Mesenchymal stem cell (in vitro differentiated cells and primary cell): ENCODE data around the gene SEMA3D.
"Not testable (repeated sequence)": the region's sequence is repeated elsewhere in the genome, so short reads cannot be mapped to it uniquely, and the experiment has no call there.

Experiments used
- DNase-seq: peaks from one replicate; pipeline ENCODE4 v3.0.0-alpha.2; 2013
- H2AFZ ChIP-seq: one replicate; pipeline ENCODE4 v1.6.1; 2013; ENCODE audit warnings: low read depth, mild to moderate bottlenecking, control low read depth, inconsistent platforms, low read length, moderate library complexity
- H2AK5ac ChIP-seq: 2 replicates; pipeline ENCODE4 v1.6.1; 2013; ENCODE audit warnings: low read length, moderate library complexity, mild to moderate bottlenecking, inconsistent platforms; ENCODE audit not compliant: severe bottlenecking
- H2BK120ac ChIP-seq: one replicate; pipeline ENCODE4 v1.6.1; 2013; ENCODE audit warnings: low read depth, mild to moderate bottlenecking, inconsistent platforms, low read length, moderate library complexity
- H2BK12ac ChIP-seq, 2 experiments: one replicate each; pipeline ENCODE4 v1.6.1; 2013; ENCODE audit warnings: inconsistent platforms in 2 of 2, low read length in 2 of 2, mild to moderate bottlenecking in 2 of 2, moderate library complexity in 2 of 2, control low read depth in 1 of 2
- H2BK15ac ChIP-seq: one replicate; pipeline ENCODE4 v1.6.1; 2013; ENCODE audit warnings: mild to moderate bottlenecking, low read depth, inconsistent platforms; ENCODE audit not compliant: poor library complexity, severe bottlenecking
- H2BK5ac ChIP-seq: 2 replicates; pipeline ENCODE4 v1.6.1; 2013; ENCODE audit warnings: low read depth, mild to moderate bottlenecking, low read length, control low read depth, inconsistent platforms; ENCODE audit not compliant: poor library complexity, severe bottlenecking
- H3K14ac ChIP-seq, 2 experiments: one replicate each; pipeline ENCODE4 v1.6.1; 2013; ENCODE audit warnings: inconsistent platforms in 2 of 2, low read length in 2 of 2, control low read depth in 1 of 2, mild to moderate bottlenecking in 1 of 2, moderate library complexity in 1 of 2
- H3K18ac ChIP-seq, 2 experiments: one replicate each; pipeline ENCODE4 v1.6.1; 2013; ENCODE audit warnings: inconsistent platforms in 2 of 2, low read length in 2 of 2, control low read depth in 1 of 2, low read depth in 1 of 2, mild to moderate bottlenecking in 1 of 2
- H3K23ac ChIP-seq, 2 experiments: one replicate each; pipeline ENCODE4 v1.6.1; 2013; ENCODE audit warnings: inconsistent platforms in 2 of 2, low read length in 2 of 2, mild to moderate bottlenecking in 2 of 2, moderate library complexity in 2 of 2, control low read depth in 1 of 2
- H3K27ac ChIP-seq: 2 replicates; pipeline ENCODE4 v1.5.1; 2013; ENCODE audit warnings: mild to moderate bottlenecking, moderate library complexity, low read length, control low read depth, inconsistent platforms; ENCODE audit not compliant: poor library complexity, severe bottlenecking
- H3K27me3 ChIP-seq, 2 experiments: 2 replicates each; pipeline versions ENCODE4 v1.6.1 to v1.7.0; 2013; ENCODE audit warnings: low read length in 2 of 2, mild to moderate bottlenecking in 2 of 2, moderate library complexity in 2 of 2, control low read depth in 1 of 2, inconsistent platforms in 1 of 2; ENCODE audit not compliant: control insufficient read depth in 1 of 2, insufficient read depth in 1 of 2
- H3K36me3 ChIP-seq, 2 experiments: 2 replicates each; pipeline versions ENCODE4 v1.6.1 to v1.7.0; 2013; ENCODE audit warnings: low read length in 2 of 2, control low read depth in 1 of 2, inconsistent platforms in 1 of 2, low read depth in 1 of 2, mild to moderate bottlenecking in 1 of 2; ENCODE audit not compliant: insufficient read depth in 2 of 2, control insufficient read depth in 1 of 2
- H3K4ac ChIP-seq, 2 experiments: one replicate each; pipeline ENCODE4 v1.6.1; 2013; ENCODE audit warnings: inconsistent platforms in 2 of 2, low read length in 2 of 2, mild to moderate bottlenecking in 2 of 2, moderate library complexity in 2 of 2, control low read depth in 1 of 2, low read depth in 1 of 2
- H3K4me1 ChIP-seq: 2 replicates; pipeline ENCODE4 v1.6.1; 2013; ENCODE audit warnings: low read depth, low read length, control low read depth; ENCODE audit not compliant: control insufficient read depth, insufficient read depth
- H3K4me2 ChIP-seq: 2 replicates; pipeline ENCODE4 v1.6.1; 2013; ENCODE audit warnings: low read length, mild to moderate bottlenecking, inconsistent platforms; ENCODE audit not compliant: poor library complexity, severe bottlenecking
- H3K4me3 ChIP-seq, 2 experiments: 2 replicates each; pipeline versions ENCODE4 v1.5.1 to v1.7.0; 2013; ENCODE audit warnings: low read length in 2 of 2, mild to moderate bottlenecking in 2 of 2, control low read depth in 1 of 2, low read depth in 1 of 2; ENCODE audit not compliant: insufficient read depth in 1 of 2
- H3K79me1 ChIP-seq: replicated peaks from 2 replicates; pipeline ENCODE4 v1.6.1; 2013; ENCODE audit warnings: mild to moderate bottlenecking, control low read depth, low read length, inconsistent platforms; ENCODE audit not compliant: poor library complexity, severe bottlenecking
- H3K9ac ChIP-seq: 2 replicates; pipeline ENCODE4 v1.7.0; 2013; ENCODE audit warnings: mild to moderate bottlenecking, low read length, moderate library complexity
- H3K9me3 ChIP-seq: 2 replicates; pipeline ENCODE4 v1.7.0; 2013; ENCODE audit warnings: mild to moderate bottlenecking, low read length; ENCODE audit not compliant: control insufficient read depth
- H4K8ac ChIP-seq: one replicate; pipeline ENCODE4 v1.6.1; 2013; ENCODE audit warnings: inconsistent platforms, mild to moderate bottlenecking, low read length, moderate library complexity
- H4K91ac ChIP-seq: one replicate; pipeline ENCODE4 v1.6.1; 2013; ENCODE audit warnings: mild to moderate bottlenecking, low read length, inconsistent platforms
- WGBS: methylation state at CpG from one replicate; pipeline ENCODE4 v1.1.7; 2013; ENCODE audit warnings: mixed read lengths; 5-methylcytosine and 5-hydroxymethylcytosine counted together

Gene SEMA3D

DNA sequence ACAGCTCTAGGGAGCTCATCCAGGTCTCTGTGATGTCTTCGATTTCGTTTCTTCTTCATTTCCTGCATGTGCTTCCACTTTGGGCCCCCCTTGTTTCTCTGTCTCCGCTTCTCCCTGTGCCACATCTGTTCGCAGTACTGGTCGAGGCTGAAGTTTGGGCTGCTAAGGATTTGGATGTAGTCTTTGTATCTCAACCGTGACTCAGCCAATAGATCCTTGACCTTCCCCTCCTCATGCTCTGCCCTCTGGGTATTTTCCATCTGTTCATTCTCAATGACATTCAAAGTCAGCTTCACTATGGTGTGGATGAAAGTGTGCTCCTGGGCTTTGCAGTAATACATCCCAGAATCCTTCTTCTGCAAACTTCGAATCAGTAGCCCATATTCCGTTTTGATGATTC is 187.4 kb downstream of the SEMA3D start:
- H3K4me1 ChIP-seq = peaks cover 2% of the 10 kb centered on the region
- no peaks in the 10 kb centered on the region for H3K79me1 ChIP-seq
- no peak overlapping the region for H2BK12ac ChIP-seq
- WGBS = 82% methylated on average over 7 of the region's 8 CpGs
- H3K36me3 ChIP-seq = no peaks in the 10 kb centered on the region
- H2AFZ ChIP-seq = no peak overlapping the region
- H3K27ac ChIP-seq = no peak overlapping the region
- H3K14ac ChIP-seq = no peak overlapping the region
- DNase-seq = no peak
- H3K4me3 ChIP-seq = no peak overlapping the region
- no peak overlapping the region for H3K9ac ChIP-seq
- H3K23ac ChIP-seq = no peak overlapping the region
- H3K9me3 ChIP-seq = no peaks in the 10 kb centered on the region
- H2BK5ac ChIP-seq = no peak overlapping the region
- H2AK5ac ChIP-seq = no peak overlapping the region
- no peak overlapping the region for H3K4ac ChIP-seq
- no peak overlapping the region for H2BK15ac ChIP-seq
- no peak overlapping the region for H2BK120ac ChIP-seq
- no peak overlapping the region for H4K91ac ChIP-seq
- H3K4me2 ChIP-seq = no peak overlapping the region
- no peaks in the 10 kb centered on the region for H3K27me3 ChIP-seq
- no peak overlapping the region for H4K8ac ChIP-seq
- no peak overlapping the region for H3K18ac ChIP-seq

DNA sequence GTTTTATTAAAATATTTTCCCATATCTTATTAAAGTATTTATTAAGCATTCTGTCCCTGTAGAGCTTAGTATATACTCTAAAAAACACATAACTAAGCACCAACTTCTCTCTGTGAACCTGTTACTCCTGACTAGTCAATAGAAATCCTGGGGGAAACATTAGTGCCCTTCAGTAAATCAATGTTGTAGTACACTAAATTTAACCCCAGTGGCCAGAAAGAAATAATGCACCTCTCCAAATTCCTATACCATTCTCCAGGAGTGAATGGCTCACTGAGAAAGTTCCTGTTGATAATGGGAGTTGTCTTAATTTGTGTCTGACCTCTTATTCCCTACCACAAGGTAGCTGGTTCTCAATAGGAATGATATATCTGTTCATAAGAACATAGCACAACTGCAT is 188.2 kb downstream of the SEMA3D start:
- no peaks in the 10 kb centered on the region for H3K36me3 ChIP-seq
- no peak overlapping the region for H3K9ac ChIP-seq
- no peak overlapping the region for H2BK12ac ChIP-seq
- no peak overlapping the region for H2AK5ac ChIP-seq
- H3K27me3 ChIP-seq = no peaks in the 10 kb centered on the region
- H3K14ac ChIP-seq = no peak overlapping the region
- no peaks in the 10 kb centered on the region for H3K79me1 ChIP-seq
- no peak overlapping the region for H3K4ac ChIP-seq
- no peak overlapping the region for H2BK15ac ChIP-seq
- no peak overlapping the region for H4K91ac ChIP-seq
- no peak overlapping the region for H2BK120ac ChIP-seq
- H2AFZ ChIP-seq = no peak overlapping the region
- DNase-seq = no peak
- H2BK5ac ChIP-seq = no peak overlapping the region
- H3K4me1 ChIP-seq = peaks cover 1% of the 10 kb centered on the region
- no peak overlapping the region for H3K18ac ChIP-seq
- H3K4me2 ChIP-seq = no peak overlapping the region
- no peak overlapping the region for H3K4me3 ChIP-seq
- H3K23ac ChIP-seq = no peak overlapping the region
- H4K8ac ChIP-seq = no peak overlapping the region
- H3K9me3 ChIP-seq = no peaks in the 10 kb centered on the region
- no peak overlapping the region for H3K27ac ChIP-seq

DNA sequence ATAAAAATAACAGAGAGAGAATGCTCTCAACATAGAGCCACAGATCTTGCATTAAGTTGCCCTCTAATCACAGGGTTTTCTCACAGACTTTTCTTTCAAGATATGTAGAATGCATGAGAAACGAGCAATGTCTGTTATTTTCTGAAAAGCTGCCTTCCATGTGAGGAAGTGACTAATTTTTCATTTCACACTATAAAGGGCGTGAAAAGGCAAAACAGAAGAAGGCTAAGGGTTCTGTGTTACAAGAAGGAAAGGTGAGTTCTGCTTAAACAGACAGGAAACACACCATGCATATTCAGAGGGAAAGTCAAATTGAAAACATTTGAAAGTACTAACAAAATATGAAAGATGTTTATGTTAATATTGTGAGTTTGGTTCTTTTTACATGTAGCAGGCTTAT is 189.2 kb downstream of the SEMA3D start:
- no peak overlapping the region for H2AK5ac ChIP-seq
- no peak for DNase-seq
- H3K4me2 ChIP-seq = no peak overlapping the region
- no peak overlapping the region for H3K23ac ChIP-seq
- 62% methylated on average over 2 of the region's 2 CpGs for WGBS
- H4K8ac ChIP-seq = no peak overlapping the region
- no peaks in the 10 kb centered on the region for H3K79me1 ChIP-seq
- H3K4me1 ChIP-seq = peaks cover 1% of the 10 kb centered on the region
- H4K91ac ChIP-seq = no peak overlapping the region
- no peak overlapping the region for H2AFZ ChIP-seq
- no peaks in the 10 kb centered on the region for H3K9me3 ChIP-seq
- H3K4ac ChIP-seq = no peak overlapping the region
- H3K36me3 ChIP-seq = no peaks in the 10 kb centered on the region
- no peak overlapping the region for H2BK5ac ChIP-seq
- no peak overlapping the region for H3K14ac ChIP-seq
- no peak overlapping the region for H2BK15ac ChIP-seq
- H2BK12ac ChIP-seq = no peak overlapping the region
- no peaks in the 10 kb centered on the region for H3K27me3 ChIP-seq
- no peak overlapping the region for H3K18ac ChIP-seq
- no peak overlapping the region for H3K27ac ChIP-seq
- no peak overlapping the region for H2BK120ac ChIP-seq
- H3K9ac ChIP-seq = no peak overlapping the region
- H3K4me3 ChIP-seq = no peak overlapping the region

DNA sequence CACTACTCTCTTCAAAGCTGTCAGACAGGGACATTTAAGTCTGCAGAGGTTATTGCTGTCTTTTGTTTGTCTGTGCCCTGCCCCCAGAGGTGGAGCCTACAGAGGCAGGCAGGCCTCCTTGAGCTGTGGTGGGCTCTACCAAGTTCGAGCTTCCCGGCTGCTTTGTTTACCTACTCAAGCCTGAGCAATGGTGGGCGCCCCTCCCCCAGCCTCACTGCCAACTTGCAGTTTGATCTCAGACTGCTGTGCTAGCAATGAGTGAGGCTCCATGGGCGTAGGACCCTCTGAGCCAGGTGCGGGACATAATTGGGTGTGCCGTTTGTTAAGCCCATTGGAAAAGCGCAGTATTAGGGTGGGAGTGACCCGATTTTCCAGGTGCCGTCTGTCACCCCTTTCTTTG is 193.9 kb downstream of the SEMA3D start:
- not testable (repeated sequence) for H2BK15ac ChIP-seq, H3K4me1 ChIP-seq, H2AFZ ChIP-seq, H3K27me3 ChIP-seq, H3K79me1 ChIP-seq, H3K14ac ChIP-seq, H3K9me3 ChIP-seq, H3K18ac ChIP-seq, H3K4me3 ChIP-seq, H4K8ac ChIP-seq, H3K36me3 ChIP-seq, H3K4me2 ChIP-seq, H2BK12ac ChIP-seq, H2BK5ac ChIP-seq, DNase-seq, H3K27ac ChIP-seq, H4K91ac ChIP-seq, H3K9ac ChIP-seq, H3K23ac ChIP-seq, H2BK120ac ChIP-seq, H2AK5ac ChIP-seq, H3K4ac ChIP-seq
- WGBS = 97% methylated on average over 9 of the region's 9 CpGs
